Lung (tissue), 12 donors: Measurements from ENCODE around the gene HRH3. TPM values are rescaled to one million over a fixed set of nuclear protein-coding genes. Genes with fewer than 3 reads are reported as not detected.

Experiments used
- ATAC-seq: fragments of 200-7000 bp; cut with Tn5 transposase; one replicate; pipeline ENCODE4 v1.9.1; 2020; ENCODE audit warnings: moderate number of reproducible peaks; ENCODE audit not compliant: insufficient read depth, low FRiP score
- DNase-seq, 3 donors: peaks; one replicate each; pipeline ENCODE4 v3.0.0-alpha.2; 2013 to 2017
- H3K27ac ChIP-seq, 2 donors: one replicate each; pipeline ENCODE4 v1.5.1; 2013; ENCODE audit warnings: mild to moderate bottlenecking in 2 of 2, moderate library complexity in 2 of 2, control low read depth in 1 of 2, inconsistent platforms in 1 of 2, low read depth in 1 of 2, low read length in 1 of 2
- H3K27me3 ChIP-seq, 3 donors: one replicate each; pipeline ENCODE4 v1.5.1; 2013; ENCODE audit warnings: low read length in 2 of 3; ENCODE audit not compliant: control insufficient read depth in 3 of 3, insufficient read depth in 3 of 3
- H3K36me3 ChIP-seq, 4 donors: one replicate each; pipeline ENCODE4 v1.5.1; 2013; ENCODE audit warnings: low read length in 4 of 4, mild to moderate bottlenecking in 1 of 4, moderate library complexity in 1 of 4; ENCODE audit not compliant: control insufficient read depth in 4 of 4, insufficient read depth in 4 of 4
- H3K4me1 ChIP-seq, 5 donors: one replicate each; pipeline ENCODE4 v1.5.1; 2013; ENCODE audit warnings: low read length in 5 of 5, mild to moderate bottlenecking in 2 of 5, moderate library complexity in 1 of 5; ENCODE audit not compliant: control insufficient read depth in 5 of 5, insufficient read depth in 5 of 5
- H3K4me3 ChIP-seq: one replicate; pipeline ENCODE4 v1.5.1; 2013; ENCODE audit warnings: mild to moderate bottlenecking, control low read depth, moderate library complexity
- H3K9ac ChIP-seq, 2 donors: one replicate each; pipeline ENCODE4 v1.5.1; 2013; ENCODE audit warnings: low read length in 2 of 2, control low read depth in 1 of 2; ENCODE audit not compliant: insufficient read depth in 1 of 2
- H3K9me3 ChIP-seq, 4 donors: one replicate each; pipeline ENCODE4 v1.5.1; 2013; ENCODE audit warnings: low read length in 3 of 4, mild to moderate bottlenecking in 1 of 4, moderate library complexity in 1 of 4; ENCODE audit not compliant: control insufficient read depth in 4 of 4, insufficient read depth in 3 of 4
- WGBS, 2 donors: extraction: QIAGEN DNeasy Blood & Tissue Kit; methylation state at CpG; one replicate each; pipeline ENCODE4 v1.1.7; 2013; 5-methylcytosine and 5-hydroxymethylcytosine counted together
- polyA plus RNA-seq, 2 donors: library from polyadenylated mRNA; stranded (reverse); fragments of 200-250 nt; gene quantifications; one replicate each; pipeline ENCODE4 v1.2.1, GENCODE V29; 2013
- total RNA-seq, 2 donors: library from RNA; depleted of rRNA in 1 of 2; stranded (reverse); fragments of >200 nt in 1 of 2; gene quantifications; one replicate each; pipeline ENCODE4 v1.2.1, GENCODE V29; 2014 to 2021
- TF ChIP-seq, protein P1 (sequence below): IDR thresholded peaks from 2 replicates; pipeline ENCODE4 v1.5.1; 2012; ENCODE audit warnings: mild to moderate bottlenecking; ENCODE audit errors: control extremely low read depth, extremely low read depth
- donor health status: control.
- donor health status: control.
- donor health status: Bipolar disorder and iron deficiency.
- donor health status: healthy.
- donor health status: DM: yes; HTN: yes; CAD: no.

The HRH3 gene
- total and polyA plus RNA-seq, 4 donors = not detected

DNA sequence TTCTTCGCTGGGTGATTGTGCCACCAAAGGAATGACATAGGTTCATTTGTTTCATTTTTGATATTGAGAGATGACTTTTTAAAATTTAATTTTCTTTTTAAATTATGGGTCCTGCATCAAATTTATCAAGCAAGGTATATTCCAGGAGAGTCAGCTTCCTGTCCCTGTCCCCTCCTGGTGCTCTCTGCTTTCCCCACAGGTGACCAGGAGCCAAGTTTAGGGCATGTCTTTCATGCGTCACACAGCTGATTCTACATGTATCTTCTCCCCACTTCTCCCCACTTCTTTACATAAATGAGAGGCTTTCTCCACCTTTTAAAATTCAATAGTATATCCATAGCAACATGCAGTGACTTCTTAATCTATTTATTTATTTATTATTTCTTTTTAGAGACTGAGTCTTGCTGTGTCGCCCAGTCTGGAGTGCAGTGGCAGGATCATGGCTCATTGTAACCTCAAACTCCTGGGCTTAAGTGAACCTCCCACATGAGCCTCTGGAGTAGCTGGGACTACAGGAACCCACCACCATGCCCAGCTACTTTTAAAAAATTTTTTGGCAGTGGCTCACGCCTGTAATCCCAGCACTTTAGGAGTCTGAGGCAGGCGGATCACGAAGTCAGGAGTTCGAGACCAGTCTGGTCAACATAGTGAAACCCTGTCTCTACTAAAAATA, 48.3 kb upstream of the HRH3 start:
- TF ChIP-seq, protein P1, sequence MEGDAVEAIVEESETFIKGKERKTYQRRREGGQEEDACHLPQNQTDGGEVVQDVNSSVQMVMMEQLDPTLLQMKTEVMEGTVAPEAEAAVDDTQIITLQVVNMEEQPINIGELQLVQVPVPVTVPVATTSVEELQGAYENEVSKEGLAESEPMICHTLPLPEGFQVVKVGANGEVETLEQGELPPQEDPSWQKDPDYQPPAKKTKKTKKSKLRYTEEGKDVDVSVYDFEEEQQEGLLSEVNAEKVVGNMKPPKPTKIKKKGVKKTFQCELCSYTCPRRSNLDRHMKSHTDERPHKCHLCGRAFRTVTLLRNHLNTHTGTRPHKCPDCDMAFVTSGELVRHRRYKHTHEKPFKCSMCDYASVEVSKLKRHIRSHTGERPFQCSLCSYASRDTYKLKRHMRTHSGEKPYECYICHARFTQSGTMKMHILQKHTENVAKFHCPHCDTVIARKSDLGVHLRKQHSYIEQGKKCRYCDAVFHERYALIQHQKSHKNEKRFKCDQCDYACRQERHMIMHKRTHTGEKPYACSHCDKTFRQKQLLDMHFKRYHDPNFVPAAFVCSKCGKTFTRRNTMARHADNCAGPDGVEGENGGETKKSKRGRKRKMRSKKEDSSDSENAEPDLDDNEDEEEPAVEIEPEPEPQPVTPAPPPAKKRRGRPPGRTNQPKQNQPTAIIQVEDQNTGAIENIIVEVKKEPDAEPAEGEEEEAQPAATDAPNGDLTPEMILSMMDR = no peak
- H3K36me3 ChIP-seq = peaks cover 10 to 43% (median 25%) of the 10 kb centered on the region in 4 donors
- DNase-seq (no peak), ATAC-seq (no peak)
- no peaks in the 10 kb centered on the region for H3K27me3 ChIP-seq
- peaks cover 0 to 2% (median 0%) of the 10 kb centered on the region in 5 donors for H3K4me1 ChIP-seq
- WGBS, 2 donors = 82 to 84% methylated on average over 7 of the region's 7 CpGs
- H3K9me3 ChIP-seq = peaks cover 0 to 4% (median 0%) of the 10 kb centered on the region in 4 donors
- H3K27ac ChIP-seq = no peak overlapping the region
- no peak overlapping the region for H3K4me3 ChIP-seq
- no peak overlapping the region for H3K9ac ChIP-seq

DNA sequence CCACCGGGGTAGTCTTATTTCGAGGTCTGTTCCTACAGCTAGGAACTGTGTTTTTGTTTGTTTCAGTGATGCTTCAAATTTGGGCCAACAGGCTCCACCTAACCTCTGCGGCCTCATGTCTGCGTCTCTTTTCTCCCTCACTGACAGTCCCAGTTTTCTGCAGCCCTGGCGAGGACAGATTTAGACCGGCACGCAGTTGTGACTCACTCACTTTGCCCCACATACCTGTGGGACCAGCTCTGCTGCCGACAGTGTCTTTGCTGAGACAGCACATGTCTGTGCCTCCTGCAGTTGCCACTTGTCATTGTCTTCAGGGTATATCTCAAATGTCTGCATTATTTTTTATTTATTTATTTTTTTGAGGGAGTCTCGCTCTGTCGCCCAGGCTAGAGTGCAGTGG, 47.5 kb upstream of the HRH3 start:
- WGBS, 2 donors = 88 to 90% methylated on average over 10 of the region's 10 CpGs
- no peak overlapping the region for H3K9ac ChIP-seq
- H3K9me3 ChIP-seq = peaks cover 0 to 4% (median 0%) of the 10 kb centered on the region in 4 donors

DNA sequence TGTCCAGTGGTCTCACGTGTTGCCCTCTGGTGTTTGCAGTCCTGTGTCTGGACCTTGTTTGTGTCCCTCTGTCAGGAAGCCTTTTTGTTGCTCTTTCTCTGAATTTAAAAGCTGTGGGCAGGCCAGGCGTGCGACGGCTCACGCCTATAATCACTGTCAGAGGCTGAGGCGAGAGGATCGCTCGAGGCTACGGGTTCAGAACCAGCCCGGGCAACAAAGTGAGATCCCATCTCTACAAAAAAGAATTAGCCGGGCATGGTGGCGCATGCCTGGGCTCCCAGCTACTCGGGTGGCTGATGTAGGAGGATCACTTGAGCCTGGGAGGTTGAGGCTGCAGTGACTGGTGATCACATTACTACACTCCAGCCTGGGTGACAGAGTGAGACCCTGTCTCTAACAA, 46.8 kb upstream of the HRH3 start:
- Histone ChIP-seq H3K36me3 (peaks cover 6 to 45% (median 21%) of the 10 kb centered on the region in 4 donors), H3K9ac (no peak overlapping the region), H3K27me3 (no peaks in the 10 kb centered on the region), H3K4me1 (peaks cover 0 to 2% (median 0%) of the 10 kb centered on the region in 5 donors), H3K9me3 (peaks cover 0 to 4% (median 0%) of the 10 kb centered on the region in 4 donors), H3K27ac (no peak overlapping the region), H3K4me3 (no peak overlapping the region)
- DNase-seq (no peak), ATAC-seq (no peak)
- TF ChIP-seq, protein P1 = no peak
- 96 to 97% methylated on average over 13 of the region's 13 CpGs for WGBS, 2 donors

More for the DNA sequence above, 47.5 kb upstream of the HRH3 start:
- ATAC-seq (no peak), DNase-seq (no peak)
- H3K27me3 ChIP-seq = no peaks in the 10 kb centered on the region
- H3K4me3 ChIP-seq = no peak overlapping the region
- H3K36me3 ChIP-seq = peaks cover 6 to 45% (median 21%) of the 10 kb centered on the region in 4 donors
- TF ChIP-seq, protein P1 = no peak
- peaks cover 0 to 2% (median 0%) of the 10 kb centered on the region in 5 donors for H3K4me1 ChIP-seq
- H3K27ac ChIP-seq = no peak overlapping the region
